CD14-positive monocyte (primary cell): ENCODE data around the gene CD200R1L. TPM values are rescaled to one million over a fixed set of nuclear protein-coding genes. Genes with fewer than 3 reads are reported as not detected.

ENCODE experiments used
- DNase-seq, 3 donors: peaks; one replicate each; pipeline ENCODE4 v3.0.0-alpha.2; 2011 to 2022
- H2AFZ ChIP-seq: 2 replicates; pipeline ENCODE4 v1.6.0; 2012; ENCODE audit warnings: mild to moderate bottlenecking, low read depth, low read length, inconsistent platforms; ENCODE audit not compliant: insufficient read depth, poor library complexity, severe bottlenecking
- H3K27ac ChIP-seq, 2 donors: 1 replicate in 1 of 2; 2 replicates in 1 of 2; pipeline ENCODE4 v1.5.1; 2012 to 2013; ENCODE audit warnings: low read length in 2 of 2, control low read depth in 1 of 2, inconsistent platforms in 1 of 2, low read depth in 1 of 2, mild to moderate bottlenecking in 1 of 2
- H3K27me3 ChIP-seq, 2 donors: one replicate each; pipeline versions ENCODE4 v1.6.0 to v1.6.1; 2011 to 2013; ENCODE audit warnings: low read length in 2 of 2; ENCODE audit not compliant: control insufficient read depth in 2 of 2, insufficient read depth in 2 of 2
- H3K36me3 ChIP-seq, 2 donors: replicated peaks in 1 of 2; 1 replicate in 1 of 2; 2 replicates in 1 of 2; pipeline versions ENCODE4 v1.5.1 to v1.6.1; 2012 to 2013; ENCODE audit warnings: low read length in 2 of 2, control low read depth in 1 of 2, inconsistent platforms in 1 of 2, mild to moderate bottlenecking in 1 of 2; ENCODE audit not compliant: insufficient read depth in 2 of 2, control insufficient read depth in 1 of 2
- H3K4me1 ChIP-seq, 2 donors: 1 replicate in 1 of 2; 2 replicates in 1 of 2; pipeline versions ENCODE4 v1.5.1 to v1.6.1; 2012 to 2013; ENCODE audit warnings: low read length in 2 of 2, control low read depth in 1 of 2, inconsistent platforms in 1 of 2, mild to moderate bottlenecking in 1 of 2, moderate library complexity in 1 of 2; ENCODE audit not compliant: insufficient read depth in 2 of 2, control insufficient read depth in 1 of 2
- H3K4me2 ChIP-seq: replicated peaks from 2 replicates; pipeline ENCODE3; 2012; ENCODE audit warnings: low read length, moderate library complexity, mild to moderate bottlenecking; ENCODE audit not compliant: poor library complexity, severe bottlenecking; ENCODE audit errors: extremely low read depth
- H3K4me3 ChIP-seq, 3 experiments: fragments of 200-600 bp in 1 of 3; sonication (generic) in 1 of 3; replicated peaks in 1 of 3; 1 replicate in 2 of 3; 2 replicates in 1 of 3; pipeline ENCODE4 v1.5.1; 2011 to 2013; ENCODE audit warnings: low read length in 3 of 3, mild to moderate bottlenecking in 3 of 3, control low read depth in 2 of 3, low read depth in 2 of 3, inconsistent platforms in 1 of 3, moderate library complexity in 1 of 3
- H3K79me2 ChIP-seq: 2 replicates; pipeline ENCODE4 v1.6.0; 2012; ENCODE audit warnings: mild to moderate bottlenecking, control low read depth, inconsistent platforms, low read length, moderate library complexity; ENCODE audit not compliant: insufficient read depth
- H3K9ac ChIP-seq: 2 replicates; pipeline ENCODE4 v1.6.0; 2017; ENCODE audit warnings: low read length, mild to moderate bottlenecking; ENCODE audit not compliant: insufficient read depth, poor library complexity, severe bottlenecking
- H3K9me3 ChIP-seq, 2 donors: replicated peaks in 1 of 2; 1 replicate in 1 of 2; 2 replicates in 1 of 2; pipeline versions ENCODE4 v1.5.1 to v1.6.1; 2012 to 2013; ENCODE audit warnings: low read length in 2 of 2, control low read depth in 1 of 2; ENCODE audit not compliant: control insufficient read depth in 1 of 2, insufficient read depth in 1 of 2
- H4K20me1 ChIP-seq: 2 replicates; pipeline ENCODE4 v1.6.0; 2012; ENCODE audit warnings: mild to moderate bottlenecking, low read length, control low read depth, moderate library complexity; ENCODE audit not compliant: insufficient read depth
- H3K27ac Mint-ChIP-seq, 7 donors: one replicate each; pipeline ENCODE4 v1.8.0; 2020; ENCODE audit warnings: mild to moderate bottlenecking in 7 of 7, mixed read lengths in 7 of 7, moderate library complexity in 6 of 7, inconsistent platforms in 2 of 7
- H3K27me3 Mint-ChIP-seq, 3 donors: one replicate each; pipeline ENCODE4 v1.8.0; 2021 to 2022; ENCODE audit warnings: low read depth in 3 of 3, mild to moderate bottlenecking in 3 of 3, mixed read lengths in 3 of 3, moderate library complexity in 3 of 3, inconsistent platforms in 1 of 3
- H3K36me3 Mint-ChIP-seq, 2 donors: one replicate each; pipeline ENCODE4 v1.8.0; 2020; ENCODE audit warnings: mixed read lengths in 2 of 2, inconsistent platforms in 1 of 2, mild to moderate bottlenecking in 1 of 2
- H3K4me1 Mint-ChIP-seq: one replicate; pipeline ENCODE4 v1.8.0; 2020; ENCODE audit warnings: mild to moderate bottlenecking, mixed read lengths
- H3K4me3 Mint-ChIP-seq, 2 donors: one replicate each; pipeline ENCODE4 v1.8.0; 2020; ENCODE audit warnings: mild to moderate bottlenecking in 2 of 2, mixed read lengths in 2 of 2, moderate library complexity in 1 of 2
- H3K9me3 Mint-ChIP-seq, 7 donors: one replicate each; pipeline ENCODE4 v1.8.0; 2020 to 2022; ENCODE audit warnings: mixed read lengths in 7 of 7, mild to moderate bottlenecking in 6 of 7, moderate library complexity in 6 of 7, inconsistent platforms in 2 of 7
- WGBS: methylation state at CpG from one replicate; pipeline ENCODE4 v1.1.5; 2013; ENCODE audit warnings: missing lambda C conversion rate; ENCODE audit not compliant: insufficient coverage; 5-methylcytosine and 5-hydroxymethylcytosine counted together
- intact Hi-C, 2 donors: fragments of 100-400 bp; cut with micrococcal nuclease; formaldehyde crosslinking; loops; one replicate each; pipeline versions ENCODE4 v1.15.0 to v1.15.1; 2023
- polyA plus RNA-seq, 3 donors: library from polyadenylated mRNA; depleted of rRNA in 1 of 3; unstranded in 2 of 3; stranded (reverse) in 1 of 3; fragments of 300-500 nt in 2 of 3; fragments of >200 nt in 1 of 3; fragmentation: Illumina TruSeq in 2 of 3; gene quantifications; 1 replicate in 2 of 3; 2 replicates in 1 of 3; pipeline ENCODE4 v1.2.3, GENCODE V29; 2012 to 2021
- TF ChIP-seq, protein P1 (sequence below): fragments of 200-600 bp; IDR thresholded peaks from one replicate; pipeline ENCODE4 v1.8.0; 2022; ENCODE audit warnings: antibody characterized with exemption, mild to moderate bottlenecking

CD200R1L gene
- polyA plus RNA-seq, 3 donors: not detected

DNA sequence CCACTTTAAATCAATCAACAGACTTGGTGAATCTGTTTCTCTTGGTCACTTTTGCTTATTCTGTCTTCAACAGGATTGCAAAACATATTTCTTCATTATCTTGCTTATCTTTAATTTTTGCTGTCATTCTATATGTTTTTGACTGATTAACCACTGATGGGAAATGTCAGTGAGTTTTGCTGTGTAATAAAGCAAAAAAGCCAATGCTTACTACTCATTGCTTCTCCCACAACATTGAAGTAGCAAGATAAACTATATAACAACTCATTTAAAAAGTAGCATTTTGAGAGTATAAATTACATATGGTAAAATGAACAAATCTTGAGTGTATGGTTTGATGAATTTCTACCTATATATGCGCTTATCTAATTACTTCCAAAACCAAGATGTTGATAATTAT, 892 bp downstream of the CD200R1L start:
- H3K36me3 Mint-ChIP-seq: peaks cover 4 to 5% of the 10 kb centered on the region in 2 donors
- no peak overlapping the region for H3K4me3 ChIP-seq
- peaks cover 17 to 30% (median 24%) of the 10 kb centered on the region in 7 donors for H3K9me3 Mint-ChIP-seq
- peaks cover 10% of the 10 kb centered on the region for H3K4me1 Mint-ChIP-seq
- intact Hi-C loops: no loop called here
- H3K4me2 ChIP-seq: no peak overlapping the region
- no peaks in the 10 kb centered on the region for H3K36me3 ChIP-seq
- peaks cover 11 to 21% of the 10 kb centered on the region in 2 donors for H3K9me3 ChIP-seq
- H3K27me3 ChIP-seq: no peaks in the 10 kb centered on the region
- H3K27ac ChIP-seq: no peak overlapping the region
- DNase-seq: no peak
- no peak overlapping the region for H3K4me3 Mint-ChIP-seq
- WGBS: no CpG with 5 or more reads among the region's 1 CpG
- no peaks in the 10 kb centered on the region for H4K20me1 ChIP-seq
- H3K79me2 ChIP-seq: no peaks in the 10 kb centered on the region
- no peaks in the 10 kb centered on the region for H3K4me1 ChIP-seq
- no peaks in the 10 kb centered on the region for H3K27me3 Mint-ChIP-seq
- H2AFZ ChIP-seq: no peak overlapping the region
- TF ChIP-seq, protein P1, sequence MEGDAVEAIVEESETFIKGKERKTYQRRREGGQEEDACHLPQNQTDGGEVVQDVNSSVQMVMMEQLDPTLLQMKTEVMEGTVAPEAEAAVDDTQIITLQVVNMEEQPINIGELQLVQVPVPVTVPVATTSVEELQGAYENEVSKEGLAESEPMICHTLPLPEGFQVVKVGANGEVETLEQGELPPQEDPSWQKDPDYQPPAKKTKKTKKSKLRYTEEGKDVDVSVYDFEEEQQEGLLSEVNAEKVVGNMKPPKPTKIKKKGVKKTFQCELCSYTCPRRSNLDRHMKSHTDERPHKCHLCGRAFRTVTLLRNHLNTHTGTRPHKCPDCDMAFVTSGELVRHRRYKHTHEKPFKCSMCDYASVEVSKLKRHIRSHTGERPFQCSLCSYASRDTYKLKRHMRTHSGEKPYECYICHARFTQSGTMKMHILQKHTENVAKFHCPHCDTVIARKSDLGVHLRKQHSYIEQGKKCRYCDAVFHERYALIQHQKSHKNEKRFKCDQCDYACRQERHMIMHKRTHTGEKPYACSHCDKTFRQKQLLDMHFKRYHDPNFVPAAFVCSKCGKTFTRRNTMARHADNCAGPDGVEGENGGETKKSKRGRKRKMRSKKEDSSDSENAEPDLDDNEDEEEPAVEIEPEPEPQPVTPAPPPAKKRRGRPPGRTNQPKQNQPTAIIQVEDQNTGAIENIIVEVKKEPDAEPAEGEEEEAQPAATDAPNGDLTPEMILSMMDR: no peak
- no peak overlapping the region for H3K27ac Mint-ChIP-seq
- no peak overlapping the region for H3K9ac ChIP-seq

DNA sequence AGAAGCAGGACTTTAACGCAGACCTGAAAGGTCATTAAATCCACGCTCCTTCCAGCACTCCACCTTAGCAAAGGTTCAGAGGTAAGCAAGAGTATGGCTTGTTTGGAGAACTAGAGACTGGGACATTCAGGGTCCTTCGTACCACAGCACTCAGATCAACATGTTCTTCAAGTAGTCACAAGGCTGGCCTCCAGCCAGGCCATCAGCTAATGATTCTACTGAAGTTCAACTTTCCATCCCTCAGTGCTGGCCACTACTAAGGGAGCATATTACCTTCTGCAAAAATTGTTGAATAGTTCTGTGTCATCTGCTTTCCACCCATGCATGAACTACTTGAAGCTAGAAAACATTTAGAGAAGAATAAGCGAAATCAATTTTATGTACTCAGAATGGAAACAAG, 17.6 kb downstream of the CD200R1L start:
- Mint-ChIP-seq H3K4me1 (no peaks in the 10 kb centered on the region), H3K36me3 (no peaks in the 10 kb centered on the region), H3K27ac (no peak overlapping the region), H3K9me3 (peaks cover 0 to under 1% (median 0%) of the 10 kb centered on the region in 7 donors), H3K4me3 (no peak overlapping the region), H3K27me3 (no peaks in the 10 kb centered on the region)
- TF ChIP-seq, protein P1: no peak
- H3K36me3 ChIP-seq: no peaks in the 10 kb centered on the region
- no peak overlapping the region for H3K9ac ChIP-seq
- H3K27me3 ChIP-seq: no peaks in the 10 kb centered on the region
- no peaks in the 10 kb centered on the region for H4K20me1 ChIP-seq
- intact Hi-C loops: no loop called here
- H3K27ac ChIP-seq: no peak overlapping the region
- no peak overlapping the region for H2AFZ ChIP-seq
- WGBS: no CpG with 5 or more reads among the region's 4 CpGs
- H3K9me3 ChIP-seq: no peaks in the 10 kb centered on the region
- no peak overlapping the region for H3K4me3 ChIP-seq
- H3K4me2 ChIP-seq: no peak overlapping the region
- peaks cover 0 to 2% of the 10 kb centered on the region in 2 donors for H3K4me1 ChIP-seq
- H3K79me2 ChIP-seq: no peaks in the 10 kb centered on the region
- DNase-seq: no peak
